Measurements from ENCODE around the gene CTDP1.

CTDP1 gene

GRCh38 chr18:79695856-79696850 lies 16.6 kb downstream of the CTDP1 start:
- Mint-ChIP-seq H3K27ac (no peak overlapping the region), H3K27me3 (no peaks in the 10 kb centered on the region), H3K36me3 (peaks cover 26% of the 10 kb centered on the region), H3K4me1 (peaks cover 11% of the 10 kb centered on the region), H3K9me3 (no peaks in the 10 kb centered on the region), H3K4me3 (no peak overlapping the region)
- no peak for DNase-seq (ENCODE audit: low spot score in 2 of 2)
- ATAC-seq (ENCODE audit: low read depth): no peak

- ATAC-seq (ENCODE audit: low read depth): no peak
- H3K4me3 Mint-ChIP-seq: no peak overlapping the region
- H3K4me1 Mint-ChIP-seq: peaks cover 10% of the 10 kb centered on the region
- H3K27ac Mint-ChIP-seq: no peak overlapping the region
- DNase-seq (ENCODE audit: low spot score in 2 of 2): no peak
- H3K9me3 Mint-ChIP-seq: no peaks in the 10 kb centered on the region
- H3K27me3 Mint-ChIP-seq: no peaks in the 10 kb centered on the region
- H3K36me3 Mint-ChIP-seq: peaks cover 26% of the 10 kb centered on the region
Measured at GRCh38 chr18:79697178-79697577, 17.6 kb downstream of the CTDP1 start.

GRCh38 chr18:79697976-79698375 lies 18.4 kb downstream of the CTDP1 start:
- H3K4me3 Mint-ChIP-seq: no peak overlapping the region
- H3K27me3 Mint-ChIP-seq: no peaks in the 10 kb centered on the region
- ATAC-seq (ENCODE audit: low read depth) (no peak), DNase-seq (ENCODE audit: low spot score in 2 of 2) (no peak)
- H3K36me3 Mint-ChIP-seq: peaks cover 24% of the 10 kb centered on the region
- H3K9me3 Mint-ChIP-seq: no peaks in the 10 kb centered on the region
- no peak overlapping the region for H3K27ac Mint-ChIP-seq
- peaks cover 3% of the 10 kb centered on the region for H3K4me1 Mint-ChIP-seq

- Mint-ChIP-seq H3K27me3 (no peaks in the 10 kb centered on the region), H3K4me1 (peaks cover 6% of the 10 kb centered on the region), H3K27ac (no peak overlapping the region), H3K36me3 (peaks cover 28% of the 10 kb centered on the region), H3K9me3 (no peaks in the 10 kb centered on the region), H3K4me3 (no peak overlapping the region)
- ATAC-seq (ENCODE audit: low read depth) (no peak), DNase-seq (ENCODE audit: low spot score in 2 of 2) (no peak)
Measured at GRCh38 chr18:79698668-79699335, 19.2 kb downstream of the CTDP1 start.

GRCh38 chr18:79699653-79700052 lies 20.1 kb downstream of the CTDP1 start:
- H3K4me3 Mint-ChIP-seq: no peak overlapping the region
- peak overlapping the region; percentile 24 for H3K27ac Mint-ChIP-seq
- no peak for DNase-seq (ENCODE audit: low spot score in 2 of 2)
- peaks cover 4% of the 10 kb centered on the region for H3K4me1 Mint-ChIP-seq
- H3K27me3 Mint-ChIP-seq: no peaks in the 10 kb centered on the region
- H3K36me3 Mint-ChIP-seq: peaks cover 32% of the 10 kb centered on the region
- no peak for ATAC-seq (ENCODE audit: low read depth)
- no peaks in the 10 kb centered on the region for H3K9me3 Mint-ChIP-seq

GRCh38 chr18:79702906-79703305 lies 23.3 kb downstream of the CTDP1 start:
- ATAC-seq (ENCODE audit: low read depth) (no peak), DNase-seq (ENCODE audit: low spot score in 2 of 2) (no peak)
- no peaks in the 10 kb centered on the region for H3K27me3 Mint-ChIP-seq
- peaks cover 6% of the 10 kb centered on the region for H3K4me1 Mint-ChIP-seq
- H3K4me3 Mint-ChIP-seq: no peak overlapping the region
- no peak overlapping the region for H3K27ac Mint-ChIP-seq
- no peaks in the 10 kb centered on the region for H3K9me3 Mint-ChIP-seq
- peaks cover 37% of the 10 kb centered on the region for H3K36me3 Mint-ChIP-seq

GRCh38 chr18:79704631-79705030 lies 25.0 kb downstream of the CTDP1 start:
- Mint-ChIP-seq H3K4me1 (peaks cover 11% of the 10 kb centered on the region), H3K36me3 (peaks cover 36% of the 10 kb centered on the region), H3K27ac (no peak overlapping the region), H3K27me3 (no peaks in the 10 kb centered on the region), H3K4me3 (no peak overlapping the region), H3K9me3 (no peaks in the 10 kb centered on the region)
- DNase-seq (ENCODE audit: low spot score in 2 of 2) (no peak), ATAC-seq (ENCODE audit: low read depth) (no peak)

GRCh38 chr18:79705272-79705671 lies 25.7 kb downstream of the CTDP1 start:
- Mint-ChIP-seq H3K9me3 (no peaks in the 10 kb centered on the region), H3K36me3 (peaks cover 30% of the 10 kb centered on the region), H3K4me3 (no peak overlapping the region), H3K4me1 (peaks cover 11% of the 10 kb centered on the region), H3K27ac (no peak overlapping the region), H3K27me3 (no peaks in the 10 kb centered on the region)
- no peak for DNase-seq (ENCODE audit: low spot score in 2 of 2)
- ATAC-seq (ENCODE audit: low read depth): no peak

GRCh38 chr18:79706006-79706405 lies 26.4 kb downstream of the CTDP1 start:
- Mint-ChIP-seq H3K4me1 (peaks cover 11% of the 10 kb centered on the region), H3K4me3 (no peak overlapping the region), H3K36me3 (peaks cover 33% of the 10 kb centered on the region), H3K27me3 (no peaks in the 10 kb centered on the region), H3K9me3 (no peaks in the 10 kb centered on the region), H3K27ac (no peak overlapping the region)
- ATAC-seq (ENCODE audit: low read depth) (no peak), DNase-seq (ENCODE audit: low spot score in 2 of 2) (no peak)

- Mint-ChIP-seq H3K36me3 (peaks cover 36% of the 10 kb centered on the region), H3K9me3 (no peaks in the 10 kb centered on the region), H3K4me3 (no peak overlapping the region), H3K4me1 (peaks cover 11% of the 10 kb centered on the region), H3K27me3 (no peaks in the 10 kb centered on the region), H3K27ac (no peak overlapping the region)
- ATAC-seq (ENCODE audit: low read depth) (no peak), DNase-seq (ENCODE audit: low spot score in 2 of 2) (no peak)
Measured at GRCh38 chr18:79706658-79707057, 27.1 kb downstream of the CTDP1 start.

- Mint-ChIP-seq H3K27me3 (no peaks in the 10 kb centered on the region), H3K4me1 (peaks cover 11% of the 10 kb centered on the region), H3K9me3 (no peaks in the 10 kb centered on the region), H3K4me3 (no peak overlapping the region), H3K27ac (peak overlapping the region; percentile 11), H3K36me3 (peaks cover 39% of the 10 kb centered on the region)
- DNase-seq (ENCODE audit: low spot score in 2 of 2): no peak
- ATAC-seq (ENCODE audit: low read depth): no peak
Measured at GRCh38 chr18:79707239-79707638, 27.6 kb downstream of the CTDP1 start.

- H3K36me3 Mint-ChIP-seq: peaks cover 39% of the 10 kb centered on the region
- no peak for DNase-seq (ENCODE audit: low spot score in 2 of 2)
Measured at GRCh38 chr18:79707671-79708070, 28.1 kb downstream of the CTDP1 start.

GRCh38 chr18:79708412-79708811 lies 28.8 kb downstream of the CTDP1 start:
- peak overlapping the region; percentile 25 for H3K27ac Mint-ChIP-seq
- H3K27me3 Mint-ChIP-seq: no peaks in the 10 kb centered on the region
- ATAC-seq (ENCODE audit: low read depth): no peak
- H3K9me3 Mint-ChIP-seq: no peaks in the 10 kb centered on the region
- H3K4me3 Mint-ChIP-seq: peak overlapping the region; percentile 21
- no peak for DNase-seq (ENCODE audit: low spot score in 2 of 2)
- H3K36me3 Mint-ChIP-seq: peaks cover 42% of the 10 kb centered on the region
- H3K4me1 Mint-ChIP-seq: peaks cover 11% of the 10 kb centered on the region

More at GRCh38 chr18:79707671-79708070, 28.1 kb downstream of the CTDP1 start:
- no peaks in the 10 kb centered on the region for H3K9me3 Mint-ChIP-seq
- no peak overlapping the region for H3K4me3 Mint-ChIP-seq
- peak overlapping the region; percentile 11 for H3K27ac Mint-ChIP-seq
- no peak for ATAC-seq (ENCODE audit: low read depth)
- no peaks in the 10 kb centered on the region for H3K27me3 Mint-ChIP-seq
- peaks cover 11% of the 10 kb centered on the region for H3K4me1 Mint-ChIP-seq

GRCh38 chr18:79712206-79712857 lies 32.7 kb downstream of the CTDP1 start:
- no peaks in the 10 kb centered on the region for H3K27me3 Mint-ChIP-seq

More at GRCh38 chr18:79712206-79712857, 32.7 kb downstream of the CTDP1 start:
- H3K9me3 Mint-ChIP-seq: no peaks in the 10 kb centered on the region
- no peak overlapping the region for H3K4me3 Mint-ChIP-seq
- H3K36me3 Mint-ChIP-seq: peaks cover 28% of the 10 kb centered on the region
- H3K27ac Mint-ChIP-seq: no peak overlapping the region
- DNase-seq (ENCODE audit: low spot score in 2 of 2): no peak
- no peak for ATAC-seq (ENCODE audit: low read depth)
- H3K4me1 Mint-ChIP-seq: peaks cover 4% of the 10 kb centered on the region
